KMS-11 (cell line): Measurements from ENCODE around the gene NCKAP5.

Experiments
- H2AFZ ChIP-seq: fragments of 200-600 bp; sonication (generic); 2 replicates; pipeline ENCODE4 v1.6.1; 2016; ENCODE audit warnings: antibody characterized with exemption, mixed run types, low read depth
- H3K27ac ChIP-seq: fragments of 200-600 bp; sonication (generic); 2 replicates; pipeline ENCODE4 v1.6.1; 2016; ENCODE audit warnings: mild to moderate bottlenecking, mixed run types
- H3K27me3 ChIP-seq: fragments of 200-600 bp; sonication (generic); 2 replicates; pipeline ENCODE4 v1.6.1; 2017; ENCODE audit warnings: mild to moderate bottlenecking, low read depth, mixed run types, moderate library complexity; ENCODE audit not compliant: insufficient read depth
- H3K36me3 ChIP-seq: fragments of 200-600 bp; sonication (generic); 2 replicates; pipeline ENCODE4 v1.6.1; 2017; ENCODE audit warnings: mild to moderate bottlenecking, mixed run types; ENCODE audit not compliant: insufficient read depth
- H3K4me1 ChIP-seq: fragments of 200-600 bp; sonication (generic); 2 replicates; pipeline ENCODE4 v1.6.1; 2016; ENCODE audit warnings: mild to moderate bottlenecking, low read depth, mixed run types; ENCODE audit not compliant: poor library complexity, severe bottlenecking
- H3K4me2 ChIP-seq: fragments of 200-600 bp; sonication (generic); 2 replicates; pipeline ENCODE4 v1.7.0; 2016; ENCODE audit warnings: mild to moderate bottlenecking, mixed run types
- H3K4me3 ChIP-seq: fragments of 200-600 bp; sonication (generic); IDR thresholded peaks from 2 replicates; pipeline ENCODE4 v1.6.1; 2017; ENCODE audit warnings: low read depth, low read length, mixed read lengths; ENCODE audit not compliant: insufficient read depth
- H3K79me2 ChIP-seq: fragments of 200-600 bp; sonication (generic); 2 replicates; pipeline ENCODE4 v1.6.1; 2016; ENCODE audit warnings: low read depth, mixed run types; ENCODE audit not compliant: insufficient read depth
- H3K9ac ChIP-seq: fragments of 200-600 bp; sonication (generic); 2 replicates; pipeline ENCODE4 v1.6.1; 2016; ENCODE audit warnings: mild to moderate bottlenecking, mixed run types
- H4K20me1 ChIP-seq: fragments of 200-600 bp; sonication (generic); 2 replicates; pipeline ENCODE4 v1.6.1; 2016; ENCODE audit warnings: mild to moderate bottlenecking, mixed run types; ENCODE audit not compliant: insufficient read depth
- TF ChIP-seq, protein P1 (sequence below): fragments of 200-600 bp; sonication (generic); conservative IDR thresholded peaks from 2 replicates; pipeline ENCODE4 v1.6.1; 2017; ENCODE audit warnings: low read depth, mild to moderate bottlenecking, antibody characterized with exemption, low read length, moderate library complexity, mixed read lengths

The NCKAP5 gene

DNA sequence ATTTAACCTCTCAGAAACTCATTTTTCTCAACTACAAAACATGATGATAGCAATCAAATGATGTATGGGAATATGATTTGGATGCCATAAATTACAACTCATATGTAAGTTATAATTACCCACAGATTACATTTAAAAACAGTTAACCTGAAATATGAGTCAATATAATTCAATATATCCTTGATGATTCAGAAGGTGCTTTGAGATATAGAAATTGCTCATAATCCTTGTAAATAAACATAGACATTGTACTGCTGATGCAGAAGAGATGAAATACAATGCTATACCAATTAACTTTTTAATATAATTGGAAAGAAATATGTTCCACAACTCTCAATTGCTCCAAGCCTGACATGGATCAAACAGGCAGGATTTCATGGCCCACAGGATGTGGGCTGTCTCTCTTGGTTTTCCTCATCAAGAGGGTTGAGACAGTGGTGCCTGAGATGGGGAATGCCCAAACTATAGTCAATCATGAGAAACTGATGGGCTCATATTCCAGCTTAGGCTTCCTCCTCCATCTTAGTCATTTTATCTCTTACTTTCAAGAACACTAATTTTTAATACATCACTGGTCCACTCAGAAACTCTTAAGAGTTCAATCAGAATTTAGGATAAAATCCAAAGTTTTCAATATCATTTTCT is 49.4 kb downstream of the NCKAP5 start:
- Histone ChIP-seq H3K4me1 (no peaks in the 10 kb centered on the region), H3K27me3 (no peaks in the 10 kb centered on the region), H3K79me2 (no peaks in the 10 kb centered on the region), H3K9ac (no peak overlapping the region), H4K20me1 (no peaks in the 10 kb centered on the region), H2AFZ (no peak overlapping the region), H3K27ac (no peak overlapping the region), H3K4me3 (no peak overlapping the region), H3K4me2 (no peak overlapping the region), H3K36me3 (no peaks in the 10 kb centered on the region)
- TF ChIP-seq, protein P1, sequence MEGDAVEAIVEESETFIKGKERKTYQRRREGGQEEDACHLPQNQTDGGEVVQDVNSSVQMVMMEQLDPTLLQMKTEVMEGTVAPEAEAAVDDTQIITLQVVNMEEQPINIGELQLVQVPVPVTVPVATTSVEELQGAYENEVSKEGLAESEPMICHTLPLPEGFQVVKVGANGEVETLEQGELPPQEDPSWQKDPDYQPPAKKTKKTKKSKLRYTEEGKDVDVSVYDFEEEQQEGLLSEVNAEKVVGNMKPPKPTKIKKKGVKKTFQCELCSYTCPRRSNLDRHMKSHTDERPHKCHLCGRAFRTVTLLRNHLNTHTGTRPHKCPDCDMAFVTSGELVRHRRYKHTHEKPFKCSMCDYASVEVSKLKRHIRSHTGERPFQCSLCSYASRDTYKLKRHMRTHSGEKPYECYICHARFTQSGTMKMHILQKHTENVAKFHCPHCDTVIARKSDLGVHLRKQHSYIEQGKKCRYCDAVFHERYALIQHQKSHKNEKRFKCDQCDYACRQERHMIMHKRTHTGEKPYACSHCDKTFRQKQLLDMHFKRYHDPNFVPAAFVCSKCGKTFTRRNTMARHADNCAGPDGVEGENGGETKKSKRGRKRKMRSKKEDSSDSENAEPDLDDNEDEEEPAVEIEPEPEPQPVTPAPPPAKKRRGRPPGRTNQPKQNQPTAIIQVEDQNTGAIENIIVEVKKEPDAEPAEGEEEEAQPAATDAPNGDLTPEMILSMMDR: no peak

DNA sequence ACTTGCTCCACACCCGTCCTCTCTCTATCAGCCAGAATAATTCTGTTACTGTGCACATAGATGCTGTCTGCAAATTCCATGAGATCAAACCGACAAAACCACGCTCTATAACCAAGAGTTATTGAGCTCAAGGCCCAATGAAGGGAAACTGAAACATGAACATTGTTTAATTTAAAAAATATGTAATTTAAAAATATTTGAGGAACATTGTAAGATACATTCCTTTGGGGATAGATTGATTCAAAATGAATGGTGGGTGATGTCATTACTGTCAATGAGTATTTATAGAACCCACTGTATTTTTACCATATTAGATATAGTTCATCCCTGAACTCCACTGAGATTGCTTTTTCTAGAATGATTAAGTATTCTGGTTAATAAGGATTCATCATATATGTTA is 50.4 kb downstream of the NCKAP5 start:
- H3K4me1 ChIP-seq: no peaks in the 10 kb centered on the region

DNA sequence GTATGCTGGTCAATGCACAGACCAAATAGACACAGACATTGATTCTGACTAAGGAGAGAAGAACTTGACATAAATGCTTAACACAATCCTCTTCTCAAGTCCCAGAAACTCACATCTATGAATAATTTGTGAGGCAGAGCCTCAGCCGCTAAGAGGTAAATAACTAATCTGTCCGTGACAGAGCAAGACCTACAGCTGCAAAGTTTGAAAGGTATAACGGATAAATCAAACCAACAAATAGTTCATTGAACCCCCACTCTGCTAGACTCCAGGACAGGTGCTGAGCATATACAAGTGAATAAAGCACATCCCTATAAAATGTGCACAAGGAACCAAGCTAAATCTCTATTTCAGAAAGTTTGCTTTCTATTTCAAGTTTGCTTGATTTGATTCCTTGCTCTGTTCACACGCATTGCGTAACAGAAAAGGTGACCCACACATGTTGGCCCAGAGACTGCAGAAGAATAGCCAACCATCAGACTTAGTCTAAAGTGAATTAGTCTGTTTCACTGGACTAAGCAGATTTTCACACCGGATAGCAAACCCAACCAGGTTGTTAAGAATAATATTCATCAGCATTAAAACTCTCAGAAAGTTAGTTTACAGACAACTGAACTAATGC is 51.7 kb downstream of the NCKAP5 start:
- no peak overlapping the region for H2AFZ ChIP-seq
- H3K27ac ChIP-seq: no peak overlapping the region
- no peaks in the 10 kb centered on the region for H3K4me1 ChIP-seq
- H3K79me2 ChIP-seq: no peaks in the 10 kb centered on the region
- H3K36me3 ChIP-seq: no peaks in the 10 kb centered on the region
- H4K20me1 ChIP-seq: no peaks in the 10 kb centered on the region
- H3K9ac ChIP-seq: no peak overlapping the region
- no peak overlapping the region for H3K4me3 ChIP-seq
- no peaks in the 10 kb centered on the region for H3K27me3 ChIP-seq
- H3K4me2 ChIP-seq: no peak overlapping the region
- TF ChIP-seq, protein P1: no peak

More for the DNA sequence above, 50.4 kb downstream of the NCKAP5 start:
- H3K79me2 ChIP-seq: no peaks in the 10 kb centered on the region
- TF ChIP-seq, protein P1: no peak
- no peaks in the 10 kb centered on the region for H3K36me3 ChIP-seq
- H4K20me1 ChIP-seq: no peaks in the 10 kb centered on the region
- no peak overlapping the region for H2AFZ ChIP-seq
- no peaks in the 10 kb centered on the region for H3K27me3 ChIP-seq
- no peak overlapping the region for H3K4me2 ChIP-seq
- H3K9ac ChIP-seq: no peak overlapping the region
- H3K4me3 ChIP-seq: no peak overlapping the region
- no peak overlapping the region for H3K27ac ChIP-seq

DNA sequence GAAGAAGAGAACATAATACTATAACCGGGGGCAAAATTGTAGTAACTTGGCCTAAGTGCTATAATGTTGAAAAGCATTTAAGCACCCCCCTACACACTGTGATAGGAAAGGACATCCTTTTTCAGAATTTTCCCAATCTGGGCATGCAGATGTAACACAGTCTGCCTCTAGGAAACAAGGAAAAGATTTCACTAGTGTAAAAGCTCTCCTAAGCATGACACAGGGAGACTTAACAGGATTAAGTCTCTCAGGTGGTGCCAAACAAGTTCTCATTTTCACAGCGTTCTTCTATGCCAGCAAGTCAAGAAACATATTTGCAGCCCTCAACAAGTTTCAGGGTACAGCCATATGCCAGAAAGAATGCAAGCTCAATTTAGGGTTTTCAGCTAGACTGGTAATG is 53.0 kb downstream of the NCKAP5 start:
- Histone ChIP-seq H3K79me2 (no peaks in the 10 kb centered on the region), H3K4me3 (no peak overlapping the region), H4K20me1 (no peaks in the 10 kb centered on the region), H3K27me3 (no peaks in the 10 kb centered on the region), H3K36me3 (no peaks in the 10 kb centered on the region), H3K4me2 (no peak overlapping the region), H3K27ac (no peak overlapping the region), H2AFZ (no peak overlapping the region), H3K4me1 (no peaks in the 10 kb centered on the region), H3K9ac (no peak overlapping the region)
- TF ChIP-seq, protein P1: no peak
